GM12878 (cell line): Measurements from ENCODE around the gene ZNF331.

ENCODE experiments used
- BACH1 ChIP-seq: fragments of 450-650 bp; IDR thresholded peaks from 2 replicates; pipeline ENCODE4 v1.6.1; 2017; ENCODE audit warnings: mild to moderate bottlenecking, borderline replicate concordance
- EP300 ChIP-seq, 2 experiments: fragments of 150-350 bp in 1 of 2; IDR thresholded peaks; 2 replicates each; pipeline ENCODE4 v1.6.1; 2011 to 2012; ENCODE audit warnings: low read depth in 2 of 2, low read length in 2 of 2, borderline replicate concordance in 1 of 2, improper control_type of control experiment in 1 of 2, inconsistent platforms in 1 of 2; ENCODE audit not compliant: control insufficient read depth in 1 of 2
- EZH2 ChIP-seq: IDR thresholded peaks from 2 replicates; pipeline ENCODE4 v1.6.1; 2012; ENCODE audit warnings: low read depth, mild to moderate bottlenecking, control low read depth, inconsistent platforms, low read length, borderline replicate concordance; ENCODE audit not compliant: control insufficient read depth
- GABPA ChIP-seq: IDR thresholded peaks from 2 replicates; pipeline ENCODE4 v1.6.1; 2014; ENCODE audit warnings: antibody characterized with exemption, low read depth, mild to moderate bottlenecking, inconsistent platforms
- HDGF ChIP-seq: fragments of 450-650 bp; IDR thresholded peaks from 2 replicates; pipeline ENCODE4 v1.6.1; 2016; ENCODE audit warnings: antibody characterized with exemption
- MTA3 ChIP-seq: IDR thresholded peaks from 2 replicates; pipeline ENCODE4 v1.6.1; 2012; ENCODE audit warnings: low read length, inconsistent platforms, borderline replicate concordance
- SIN3A ChIP-seq: IDR thresholded peaks from 2 replicates; pipeline ENCODE4 v1.6.1; 2012; ENCODE audit warnings: low read depth, low read length, improper control_type of control experiment
- ZZZ3 ChIP-seq: IDR thresholded peaks from 2 replicates; pipeline ENCODE4 v1.6.1; 2011; ENCODE audit warnings: low read depth; ENCODE audit not compliant: control insufficient read depth, insufficient read length
- TF ChIP-seq, protein P1 (sequence below), 3 experiments: IDR thresholded peaks in 2 of 3; conservative IDR thresholded peaks in 1 of 3; 2 replicates each; pipeline ENCODE4 v1.5.1; 2011; ENCODE audit warnings: low read depth in 3 of 3, low read length in 3 of 3, mild to moderate bottlenecking in 3 of 3, control low read depth in 2 of 3, moderate library complexity in 2 of 3, inconsistent platforms in 1 of 3, mixed read lengths in 1 of 3; ENCODE audit not compliant: control insufficient read depth in 2 of 3, insufficient read depth in 1 of 3; ENCODE audit errors: extremely low read depth in 1 of 3

DNA sequence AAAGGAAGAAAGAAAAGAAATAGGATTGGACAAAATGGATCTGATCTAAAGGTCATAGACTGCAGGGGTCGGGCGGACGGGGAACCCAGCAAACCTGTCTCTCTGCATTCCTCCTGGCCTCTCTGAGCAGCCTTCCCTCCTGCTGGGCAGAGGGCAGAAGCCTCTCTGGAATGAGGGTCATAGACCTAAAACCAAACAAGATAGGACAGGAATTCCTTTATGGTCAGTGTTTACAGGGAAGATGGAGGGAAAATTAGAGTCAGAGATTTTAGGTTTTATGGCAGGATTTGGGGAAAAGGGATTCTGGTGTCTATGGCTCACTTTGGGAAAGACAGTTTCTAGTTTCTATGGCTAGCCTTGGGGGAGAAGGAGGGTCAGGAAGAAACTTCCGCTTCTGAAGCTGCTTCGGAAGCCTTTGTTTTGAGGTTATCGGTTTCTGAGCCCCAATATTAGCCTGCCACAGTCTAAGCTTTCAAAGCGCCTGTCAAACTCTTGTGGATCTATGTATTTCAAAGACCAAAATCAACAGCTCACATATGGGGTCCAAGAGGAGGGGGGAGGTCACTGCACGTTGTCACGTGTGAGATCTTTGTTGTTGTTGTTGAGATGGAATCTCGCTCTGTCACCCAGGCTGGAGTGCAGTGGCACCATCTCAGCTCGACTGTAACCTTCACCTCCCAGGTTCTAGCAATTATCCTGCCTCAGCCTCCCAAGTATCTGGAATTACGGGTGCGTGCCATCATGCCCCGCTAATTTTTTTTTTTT, 75.0 kb downstream of the ZNF331 start:
- TF ChIP-seq GABPA (no peak), EP300 (IDR thresholded peaks at IDR 0.05; ENCODE audit: borderline replicate concordance in 1 of 2, control insufficient read depth in 1 of 2, low read depth in 2 of 2, low read length in 2 of 2) (no peak), EZH2 (no peak), BACH1 (no peak), HDGF (no peak), MTA3 (no peak), SIN3A (no peak), ZZZ3 (no peak)
- TF ChIP-seq, protein P1, sequence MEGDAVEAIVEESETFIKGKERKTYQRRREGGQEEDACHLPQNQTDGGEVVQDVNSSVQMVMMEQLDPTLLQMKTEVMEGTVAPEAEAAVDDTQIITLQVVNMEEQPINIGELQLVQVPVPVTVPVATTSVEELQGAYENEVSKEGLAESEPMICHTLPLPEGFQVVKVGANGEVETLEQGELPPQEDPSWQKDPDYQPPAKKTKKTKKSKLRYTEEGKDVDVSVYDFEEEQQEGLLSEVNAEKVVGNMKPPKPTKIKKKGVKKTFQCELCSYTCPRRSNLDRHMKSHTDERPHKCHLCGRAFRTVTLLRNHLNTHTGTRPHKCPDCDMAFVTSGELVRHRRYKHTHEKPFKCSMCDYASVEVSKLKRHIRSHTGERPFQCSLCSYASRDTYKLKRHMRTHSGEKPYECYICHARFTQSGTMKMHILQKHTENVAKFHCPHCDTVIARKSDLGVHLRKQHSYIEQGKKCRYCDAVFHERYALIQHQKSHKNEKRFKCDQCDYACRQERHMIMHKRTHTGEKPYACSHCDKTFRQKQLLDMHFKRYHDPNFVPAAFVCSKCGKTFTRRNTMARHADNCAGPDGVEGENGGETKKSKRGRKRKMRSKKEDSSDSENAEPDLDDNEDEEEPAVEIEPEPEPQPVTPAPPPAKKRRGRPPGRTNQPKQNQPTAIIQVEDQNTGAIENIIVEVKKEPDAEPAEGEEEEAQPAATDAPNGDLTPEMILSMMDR (IDR thresholded peaks at IDR 0.05 in 2 of 3, conservative IDR thresholded peaks at IDR 0.05 in 1 of 3; ENCODE audit: control insufficient read depth in 2 of 3, extremely low read depth in 1 of 3, insufficient read depth in 1 of 3, low read depth in 3 of 3, low read length in 3 of 3): no peak
